H9 (cell line): ENCODE data around the gene EEF1A2. TPM values are rescaled to one million over a fixed set of nuclear protein-coding genes. Genes with fewer than 3 reads are reported as not detected.

ENCODE experiments used
- DNase-seq: peaks from one replicate; pipeline ENCODE4 v3.0.0-alpha.2; 2017
- H2AFZ ChIP-seq: one replicate; pipeline ENCODE4 v1.6.1; 2013; ENCODE audit warnings: mild to moderate bottlenecking, low read length, control low read depth, moderate library complexity
- H2AK5ac ChIP-seq: 2 replicates; pipeline ENCODE4 v1.6.1; 2013; ENCODE audit warnings: low read length, control low read depth, mixed read lengths; ENCODE audit not compliant: insufficient read length
- H2BK120ac ChIP-seq: one replicate; pipeline ENCODE4 v1.6.1; 2013; ENCODE audit warnings: low read depth, mild to moderate bottlenecking, low read length, control low read depth, inconsistent platforms; ENCODE audit not compliant: poor library complexity, severe bottlenecking
- H2BK12ac ChIP-seq: 2 replicates; pipeline ENCODE4 v1.6.1; 2013; ENCODE audit warnings: low read length, control low read depth, mixed read lengths, low read depth; ENCODE audit not compliant: insufficient read length
- H2BK15ac ChIP-seq: 2 replicates; pipeline ENCODE4 v1.6.1; 2013; ENCODE audit warnings: low read depth, low read length, control low read depth
- H2BK20ac ChIP-seq: one replicate; pipeline ENCODE4 v1.6.1; 2013; ENCODE audit warnings: low read depth, mild to moderate bottlenecking, low read length, control low read depth, inconsistent platforms; ENCODE audit not compliant: poor library complexity, severe bottlenecking
- H2BK5ac ChIP-seq: 2 replicates; pipeline ENCODE4 v1.6.1; 2013; ENCODE audit warnings: low read length, control low read depth, mixed read lengths; ENCODE audit not compliant: insufficient read length
- H3K14ac ChIP-seq: 2 replicates; pipeline ENCODE4 v1.6.1; 2013; ENCODE audit warnings: low read length, control low read depth; ENCODE audit not compliant: insufficient read depth
- H3K18ac ChIP-seq: 2 replicates; pipeline ENCODE4 v1.6.1; 2013; ENCODE audit warnings: low read depth, mild to moderate bottlenecking, mixed read lengths, low read length, control low read depth; ENCODE audit not compliant: insufficient read length
- H3K23ac ChIP-seq: 2 replicates; pipeline ENCODE4 v1.6.1; 2013; ENCODE audit warnings: low read length, control low read depth, mixed read lengths, low read depth; ENCODE audit not compliant: insufficient read length
- H3K23me2 ChIP-seq: 2 replicates; pipeline ENCODE4 v1.6.1; 2013; ENCODE audit warnings: low read depth, mild to moderate bottlenecking, mixed read lengths, low read length, control low read depth; ENCODE audit not compliant: insufficient read length, poor library complexity, severe bottlenecking
- H3K27ac ChIP-seq: 2 replicates; pipeline ENCODE4 v1.5.1; 2013; ENCODE audit warnings: low read length, control low read depth, mixed read lengths, low read depth; ENCODE audit not compliant: insufficient read length
- H3K27me3 ChIP-seq: 2 replicates; pipeline ENCODE4 v1.6.1; 2013; ENCODE audit warnings: low read length, control low read depth, inconsistent platforms; ENCODE audit not compliant: insufficient read depth
- H3K4ac ChIP-seq: 2 replicates; pipeline ENCODE4 v1.6.1; 2013; ENCODE audit warnings: low read depth, mild to moderate bottlenecking, control low read depth, inconsistent platforms, low read length, moderate library complexity
- H3K4me1 ChIP-seq: 2 replicates; pipeline ENCODE4 v1.6.1; 2013; ENCODE audit warnings: low read length, control low read depth, inconsistent platforms; ENCODE audit not compliant: insufficient read depth
- H3K4me2 ChIP-seq: 2 replicates; pipeline ENCODE4 v1.6.1; 2013; ENCODE audit warnings: low read length, control low read depth, mixed read lengths; ENCODE audit not compliant: insufficient read length, insufficient read depth
- H3K56ac ChIP-seq: 2 replicates; pipeline ENCODE4 v1.6.1; 2013; ENCODE audit warnings: low read depth, mild to moderate bottlenecking, mixed read lengths, low read length, control low read depth; ENCODE audit not compliant: insufficient read length
- H3K79me1 ChIP-seq: 2 replicates; pipeline ENCODE4 v1.6.1; 2013; ENCODE audit warnings: low read depth, mild to moderate bottlenecking, moderate library complexity, low read length, control low read depth, inconsistent platforms; ENCODE audit not compliant: insufficient read depth, poor library complexity, severe bottlenecking
- H3K79me2 ChIP-seq: 2 replicates; pipeline ENCODE4 v1.6.1; 2013; ENCODE audit warnings: low read length, control low read depth, inconsistent platforms; ENCODE audit not compliant: insufficient read depth
- H3K9ac ChIP-seq: 2 replicates; pipeline ENCODE4 v1.6.1; 2013; ENCODE audit warnings: low read length, control low read depth, mixed read lengths; ENCODE audit not compliant: insufficient read length; ENCODE audit errors: extremely low read depth
- H3K9me3 ChIP-seq: one replicate; pipeline ENCODE4 v1.6.1; 2013; ENCODE audit warnings: low read depth, low read length, inconsistent platforms; ENCODE audit not compliant: control insufficient read depth
- H3T11ph ChIP-seq: one replicate; pipeline ENCODE4 v1.6.1; 2013; ENCODE audit warnings: mild to moderate bottlenecking, low read length, control low read depth, inconsistent platforms
- H4K20me1 ChIP-seq: one replicate; pipeline ENCODE4 v1.6.1; 2013; ENCODE audit not compliant: control insufficient read depth, insufficient read length, insufficient read depth
- H4K5ac ChIP-seq: 2 replicates; pipeline ENCODE4 v1.6.1; 2013; ENCODE audit warnings: low read depth, mild to moderate bottlenecking, mixed read lengths, low read length, control low read depth; ENCODE audit not compliant: insufficient read length
- H4K8ac ChIP-seq: replicated peaks from 2 replicates; pipeline ENCODE4 v1.6.1; 2013; ENCODE audit warnings: low read length, control low read depth, mixed read lengths, low read depth; ENCODE audit not compliant: insufficient read length
- H4K91ac ChIP-seq: 2 replicates; pipeline ENCODE4 v1.6.1; 2013; ENCODE audit warnings: low read depth, mild to moderate bottlenecking, moderate library complexity, mixed read lengths, low read length, control low read depth; ENCODE audit not compliant: insufficient read length
- H3K27ac Mint-ChIP-seq, 3 experiments: 2 replicates in 2 of 3; 3 replicates in 1 of 3; pipeline ENCODE4 v1.8.0; 2020 to 2021; ENCODE audit warnings: mixed read lengths in 3 of 3, mild to moderate bottlenecking in 1 of 3, moderate library complexity in 1 of 3
- H3K27me3 Mint-ChIP-seq: 2 replicates; pipeline ENCODE4 v1.8.0; 2021; ENCODE audit warnings: low read depth, mild to moderate bottlenecking, moderate library complexity, mixed read lengths
- H3K36me3 Mint-ChIP-seq, 3 experiments: 2 replicates in 2 of 3; 3 replicates in 1 of 3; pipeline ENCODE4 v1.8.0; 2020 to 2021; ENCODE audit warnings: low read depth in 3 of 3, mixed read lengths in 3 of 3; ENCODE audit not compliant: insufficient read depth in 1 of 3
- H3K4me1 Mint-ChIP-seq, 2 experiments: 2 replicates each; pipeline ENCODE4 v1.8.0; 2020; ENCODE audit warnings: mixed read lengths in 2 of 2
- H3K4me3 Mint-ChIP-seq, 2 experiments: 2 replicates in 1 of 2; 3 replicates in 1 of 2; pipeline ENCODE4 v1.8.0; 2020 to 2021; ENCODE audit warnings: mild to moderate bottlenecking in 2 of 2, mixed read lengths in 2 of 2, moderate library complexity in 1 of 2
- H3K9me3 Mint-ChIP-seq, 2 experiments: 2 replicates in 1 of 2; 3 replicates in 1 of 2; pipeline ENCODE4 v1.8.0; 2020; ENCODE audit warnings: mild to moderate bottlenecking in 2 of 2, mixed read lengths in 2 of 2, moderate library complexity in 1 of 2
- WGBS: extraction: QIAGEN DNeasy Blood & Tissue Kit; methylation state at CpG from one replicate; pipeline ENCODE4 v1.1.7; 2013; ENCODE audit warnings: missing lambda C conversion rate, low lambda C conversion rate, mixed read lengths; ENCODE audit not compliant: insufficient read length; ENCODE audit errors: extremely low coverage; 5-methylcytosine and 5-hydroxymethylcytosine counted together
- total RNA-seq: library from RNA; stranded (reverse); gene quantifications from 2 replicates; pipeline ENCODE4 v1.2.1, GENCODE V29; 2021
- TF ChIP-seq, protein P1 (sequence below): fragments of 200-600 bp; sonication (generic); conservative IDR thresholded peaks from 3 replicates; pipeline ENCODE4 v1.8.0; 2021; ENCODE audit warnings: antibody characterized with exemption, mild to moderate bottlenecking

The EEF1A2 gene
- total RNA-seq, 1 experiment from 2014 or later, result 27.4 TPM

DNA sequence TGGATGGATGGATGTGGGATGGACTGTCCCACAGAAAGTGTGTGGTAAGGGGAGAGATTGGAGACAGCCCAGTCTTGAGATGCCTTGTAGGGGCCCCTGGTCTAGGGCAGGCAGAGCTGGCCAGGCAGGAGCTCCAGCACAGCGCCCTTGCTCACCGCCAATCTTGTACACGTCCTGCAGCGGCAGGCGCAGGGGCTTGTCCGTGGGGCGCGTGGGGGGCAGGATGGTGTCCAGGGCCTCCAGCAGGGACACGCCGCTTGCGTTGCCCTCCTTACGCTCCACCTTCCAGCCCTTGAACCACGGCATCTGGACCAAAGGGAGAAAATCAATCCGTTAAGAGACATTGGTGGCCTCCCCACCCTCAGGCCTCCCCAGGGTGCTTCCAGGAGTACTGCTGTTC is 5.9 kb downstream of the EEF1A2 start:
- H3K4me3 Mint-ChIP-seq, result no peak overlapping the region
- Histone ChIP-seq H3K23me2 (peaks cover under 1% of the 10 kb centered on the region), H3K27me3 (peaks cover 4% of the 10 kb centered on the region; the same call in 1 of the 2 replicates), H3K4me1 (no peaks in the 10 kb centered on the region), H3K56ac (no peak overlapping the region), H4K91ac (no peak overlapping the region), H2BK15ac (no peak overlapping the region), H3K79me2 (no peaks in the 10 kb centered on the region), H4K5ac (no peak overlapping the region), H3K27ac (no peak overlapping the region), H2BK120ac (no peak overlapping the region), H2BK12ac (no peak overlapping the region), H2BK5ac (no peak overlapping the region), H3K23ac (no peak overlapping the region), H3K4ac (no peak overlapping the region), H2AFZ (no peak overlapping the region), H3T11ph (no peak overlapping the region), H3K14ac (no peak overlapping the region), H3K18ac (no peak overlapping the region), H4K8ac (no peak overlapping the region), H3K79me1 (no peaks in the 10 kb centered on the region), H2BK20ac (no peak overlapping the region), H2AK5ac (no peak overlapping the region), H3K9ac (no peak overlapping the region), H3K9me3 (no peaks in the 10 kb centered on the region), H4K20me1 (no peaks in the 10 kb centered on the region), H3K4me2 (no peak overlapping the region)
- H3K9me3 Mint-ChIP-seq, result peaks cover 2 to 11% of the 10 kb centered on the region in 2 experiments; a peak in 3 of 5 replicates
- no peak for DNase-seq
- H3K27me3 Mint-ChIP-seq, result peaks cover 53% of the 10 kb centered on the region
- H3K36me3 Mint-ChIP-seq, result peaks cover 15 to 24% (median 15%) of the 10 kb centered on the region in 3 experiments; a peak in 6 of 7 replicates
- no CpG with 5 or more reads among the region's 14 CpGs for WGBS
- TF ChIP-seq, protein P1, sequence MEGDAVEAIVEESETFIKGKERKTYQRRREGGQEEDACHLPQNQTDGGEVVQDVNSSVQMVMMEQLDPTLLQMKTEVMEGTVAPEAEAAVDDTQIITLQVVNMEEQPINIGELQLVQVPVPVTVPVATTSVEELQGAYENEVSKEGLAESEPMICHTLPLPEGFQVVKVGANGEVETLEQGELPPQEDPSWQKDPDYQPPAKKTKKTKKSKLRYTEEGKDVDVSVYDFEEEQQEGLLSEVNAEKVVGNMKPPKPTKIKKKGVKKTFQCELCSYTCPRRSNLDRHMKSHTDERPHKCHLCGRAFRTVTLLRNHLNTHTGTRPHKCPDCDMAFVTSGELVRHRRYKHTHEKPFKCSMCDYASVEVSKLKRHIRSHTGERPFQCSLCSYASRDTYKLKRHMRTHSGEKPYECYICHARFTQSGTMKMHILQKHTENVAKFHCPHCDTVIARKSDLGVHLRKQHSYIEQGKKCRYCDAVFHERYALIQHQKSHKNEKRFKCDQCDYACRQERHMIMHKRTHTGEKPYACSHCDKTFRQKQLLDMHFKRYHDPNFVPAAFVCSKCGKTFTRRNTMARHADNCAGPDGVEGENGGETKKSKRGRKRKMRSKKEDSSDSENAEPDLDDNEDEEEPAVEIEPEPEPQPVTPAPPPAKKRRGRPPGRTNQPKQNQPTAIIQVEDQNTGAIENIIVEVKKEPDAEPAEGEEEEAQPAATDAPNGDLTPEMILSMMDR, result no peak
- H3K27ac Mint-ChIP-seq, result no peak overlapping the region
- peaks cover 4 to 10% of the 10 kb centered on the region in 2 experiments; a peak in 3 of 4 replicates for H3K4me1 Mint-ChIP-seq
